Measurements from ENCODE around the gene PODXL2.

GRCh38 chr3:127604546-127605165, 24.3 kb upstream of the PODXL2 start:
- no peak for TF ChIP-seq CTCF (IDR thresholded peaks at IDR 0.05; ENCODE audit: low read depth, low read length)
- no peak for TF ChIP-seq POLR2A (IDR thresholded peaks at IDR 0.05; ENCODE audit: extremely low read depth, insufficient read length)
- TF ChIP-seq MYC (IDR thresholded peaks at IDR 0.05; ENCODE audit: low read depth, low read length), result no peak
- no peak for TF ChIP-seq MAX (IDR thresholded peaks at IDR 0.05; ENCODE audit: low read depth, low read length)
